Adrenal gland (tissue), 5 donors: Measurements from ENCODE around the gene HBG2.

Experiments
- POLR2A ChIP-seq, 2 donors: fragments of 450-650 bp; IDR thresholded peaks; one replicate each; pipeline ENCODE4 v1.6.1; 2017; ENCODE audit warnings: antibody characterized with exemption in 2 of 2, mild to moderate bottlenecking in 2 of 2, moderate library complexity in 1 of 2
- TF ChIP-seq, protein P1 (sequence below), 6 experiments: fragments of 450-650 bp in 4 of 6; fragments of 200-600 bp in 2 of 6; sonication (generic) in 1 of 6; IDR thresholded peaks; 1 replicate in 5 of 6; 2 replicates in 1 of 6; pipeline versions ENCODE4 v1.5.1 to v1.8.0; 2016 to 2021; ENCODE audit warnings: antibody characterized with exemption in 6 of 6, mild to moderate bottlenecking in 2 of 6, moderate library complexity in 1 of 6
- donor health status: DM: no; HTN: no; CAD: no.

DNA sequence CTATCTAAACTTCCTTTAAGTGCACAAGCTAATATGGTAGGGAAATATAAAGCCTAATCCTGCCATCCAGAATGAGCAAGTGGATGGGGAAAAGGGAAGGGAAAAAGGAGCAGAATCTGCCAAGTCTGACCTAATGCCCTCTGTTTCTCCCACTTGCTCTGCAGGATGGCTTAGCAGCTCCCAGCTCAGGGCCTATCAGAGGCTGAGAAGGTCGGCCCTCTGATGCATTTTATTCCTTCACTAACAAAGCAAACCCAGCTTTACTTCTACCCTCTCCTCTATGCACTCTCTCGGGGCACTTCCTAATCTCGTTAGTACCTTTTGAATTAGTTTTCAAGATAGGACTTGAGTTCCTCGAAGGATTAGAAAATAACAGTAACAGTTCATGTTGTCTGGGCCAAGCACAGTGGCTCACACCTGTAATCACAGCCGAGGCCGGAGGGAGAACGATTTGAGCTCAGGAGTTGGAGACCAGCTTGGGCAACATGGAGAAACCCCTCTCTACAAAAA, 44.1 kb downstream of the HBG2 start:
- TF ChIP-seq, protein P1, sequence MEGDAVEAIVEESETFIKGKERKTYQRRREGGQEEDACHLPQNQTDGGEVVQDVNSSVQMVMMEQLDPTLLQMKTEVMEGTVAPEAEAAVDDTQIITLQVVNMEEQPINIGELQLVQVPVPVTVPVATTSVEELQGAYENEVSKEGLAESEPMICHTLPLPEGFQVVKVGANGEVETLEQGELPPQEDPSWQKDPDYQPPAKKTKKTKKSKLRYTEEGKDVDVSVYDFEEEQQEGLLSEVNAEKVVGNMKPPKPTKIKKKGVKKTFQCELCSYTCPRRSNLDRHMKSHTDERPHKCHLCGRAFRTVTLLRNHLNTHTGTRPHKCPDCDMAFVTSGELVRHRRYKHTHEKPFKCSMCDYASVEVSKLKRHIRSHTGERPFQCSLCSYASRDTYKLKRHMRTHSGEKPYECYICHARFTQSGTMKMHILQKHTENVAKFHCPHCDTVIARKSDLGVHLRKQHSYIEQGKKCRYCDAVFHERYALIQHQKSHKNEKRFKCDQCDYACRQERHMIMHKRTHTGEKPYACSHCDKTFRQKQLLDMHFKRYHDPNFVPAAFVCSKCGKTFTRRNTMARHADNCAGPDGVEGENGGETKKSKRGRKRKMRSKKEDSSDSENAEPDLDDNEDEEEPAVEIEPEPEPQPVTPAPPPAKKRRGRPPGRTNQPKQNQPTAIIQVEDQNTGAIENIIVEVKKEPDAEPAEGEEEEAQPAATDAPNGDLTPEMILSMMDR (IDR thresholded peaks at IDR 0.05): no peak
- TF ChIP-seq POLR2A (IDR thresholded peaks at IDR 0.05): no peak
